K562 (cell line): ENCODE data around the gene SLC6A16.

Experiments
- CTCF ChIP-seq, 3 experiments: IDR thresholded peaks in 2 of 3; conservative IDR thresholded peaks in 1 of 3; 2 replicates each; pipeline ENCODE4 v1.5.1; 2011 to 2012; ENCODE audit warnings: low read length in 3 of 3, mild to moderate bottlenecking in 3 of 3, control low read depth in 2 of 3, improper control_type of control experiment in 1 of 3, inconsistent platforms in 1 of 3, low read depth in 1 of 3, mixed read lengths in 1 of 3, moderate library complexity in 1 of 3; ENCODE audit not compliant: insufficient read depth in 2 of 3
- DPF2 ChIP-seq: fragments of 450-650 bp; IDR thresholded peaks from 2 replicates; pipeline ENCODE4 v1.6.1; 2016
- ELK1 ChIP-seq: sonication (generic); formaldehyde crosslinking; IDR thresholded peaks from 2 replicates; pipeline ENCODE4 v1.8.1; 2022; ENCODE audit warnings: missing genetic modification reagents
- HDAC6 ChIP-seq: IDR thresholded peaks from 2 replicates; pipeline ENCODE4 v1.6.1; 2012; ENCODE audit warnings: low read depth, mild to moderate bottlenecking, control low read depth, inconsistent platforms, low read length, moderate library complexity
- KLF13 ChIP-seq: fragments of 450-650 bp; IDR thresholded peaks from 2 replicates; pipeline ENCODE4 v1.6.1; 2016; ENCODE audit warnings: missing genetic modification characterization, low read depth, mild to moderate bottlenecking, missing compliant biosample characterization, moderate library complexity, borderline replicate concordance
- ZNF551 ChIP-seq: fragments of 250-450 bp; sonication (Bioruptor Pico); IDR thresholded peaks from 2 replicates; pipeline ENCODE4 v1.5.0; 2021; ENCODE audit warnings: mild to moderate bottlenecking, moderate library complexity

GRCh38 chr19:49241769-49242168, 83.2 kb downstream of the SLC6A16 start:
- no peak for TF ChIP-seq KLF13 (tag)
- no peak for TF ChIP-seq ZNF551 (CRISPR knock-in tag)
- no peak for TF ChIP-seq DPF2
- no peak for TF ChIP-seq ELK1 (CRISPR knock-in tag)
- no peak for TF ChIP-seq CTCF (IDR thresholded peaks at IDR 0.05 in 2 of 3, conservative IDR thresholded peaks at IDR 0.05 in 1 of 3; ENCODE audit: insufficient read depth in 2 of 3, low read depth in 1 of 3, low read length in 3 of 3)
- no peak for TF ChIP-seq HDAC6
